ENCODE data around the gene PHC3. TPM values are rescaled to one million over a fixed set of nuclear protein-coding genes. Genes with fewer than 3 reads are reported as not detected.

The PHC3 gene
- total RNA-seq, 1 donor from 2014 or later = 105 TPM

- intact Hi-C loops (cut with micrococcal nuclease) = no loop called here
- H3K9me3 Mint-ChIP-seq = no peaks in the 10 kb centered on the region
- peaks cover 2% of the 10 kb centered on the region for H3K4me1 Mint-ChIP-seq
- ChIA-PET POLR2A (no interaction called here), CTCF (no interaction called here)
- peaks cover 67% of the 10 kb centered on the region for H3K36me3 Mint-ChIP-seq (ENCODE audit: low read depth)
- H3K4me3 Mint-ChIP-seq = no peak overlapping the region
- DNase-seq (no peak), ATAC-seq (ENCODE audit: low read depth) (no peak)
- no peak overlapping the region for H3K27ac Mint-ChIP-seq
- TF ChIP-seq CTCF (IDR thresholded peaks at IDR 0.05) = no peak
- no peaks in the 10 kb centered on the region for H3K27me3 Mint-ChIP-seq
Measured at GRCh38 chr3:170107941-170108340, 73.6 kb downstream of the PHC3 start.

DNA sequence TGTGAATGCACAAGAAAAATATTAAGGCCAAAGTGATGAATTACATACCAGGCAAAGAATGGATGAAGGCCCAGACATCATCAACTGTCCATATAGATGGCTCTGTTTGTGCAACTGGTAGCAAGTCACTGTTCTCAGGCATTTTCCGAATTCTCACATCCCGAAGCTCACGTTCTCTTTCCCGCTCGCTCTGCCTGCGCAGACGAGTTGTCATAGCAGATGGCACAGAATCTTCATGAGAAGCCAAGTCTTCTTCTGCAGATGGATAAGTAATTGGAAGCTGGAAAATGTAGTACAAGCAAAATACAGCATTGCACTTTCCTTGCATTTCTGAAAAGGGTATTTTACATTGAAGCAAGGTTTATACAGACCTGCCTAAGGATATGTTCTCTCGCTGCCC is 79.1 kb downstream of the PHC3 start:
- CTCF ChIA-PET = no interaction called here

DNA sequence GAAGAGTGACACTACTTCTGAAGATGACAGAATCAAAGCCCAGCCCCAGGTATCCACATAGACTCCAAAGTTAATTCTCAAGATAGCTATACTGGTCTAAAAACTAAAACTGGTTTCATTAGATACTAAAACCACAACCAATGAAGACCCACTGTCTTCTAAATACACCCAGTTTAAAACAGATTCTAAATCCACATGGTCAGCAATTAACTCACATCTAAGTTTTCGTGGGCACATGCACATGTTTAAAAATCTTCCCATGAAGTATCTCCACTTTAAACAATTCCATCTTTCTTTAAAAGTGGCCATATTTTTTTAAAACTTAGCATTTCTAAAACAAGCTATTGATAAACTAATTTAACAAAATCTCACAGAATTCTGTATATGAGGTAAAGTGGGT is 80.6 kb downstream of the PHC3 start:
- ChIA-PET CTCF (interaction anchor here (1.1 to 1.2 kb wide), 2 partner anchors 41 to 56 kb away, joined by 3 read pairs; no protein-coding TSS in a partner anchor), POLR2A (interaction anchor here (0.9 to 1.1 kb wide), 2 partner anchors 60 to 79 kb away, joined by 3 to 4 read pairs; no protein-coding TSS in a partner anchor)
- H3K36me3 Mint-ChIP-seq (ENCODE audit: low read depth) = peaks cover 78% of the 10 kb centered on the region
- ATAC-seq (ENCODE audit: low read depth) (no peak), DNase-seq (no peak)
- peak overlapping the region; percentile 30 for H3K27ac Mint-ChIP-seq
- intact Hi-C loops (cut with micrococcal nuclease) = no loop called here
- H3K27me3 Mint-ChIP-seq = no peaks in the 10 kb centered on the region
- H3K9me3 Mint-ChIP-seq = no peaks in the 10 kb centered on the region
- no peak for TF ChIP-seq CTCF (IDR thresholded peaks at IDR 0.05)
- H3K4me3 Mint-ChIP-seq = no peak overlapping the region
- peaks cover 9% of the 10 kb centered on the region for H3K4me1 Mint-ChIP-seq

More for the DNA sequence above, 79.1 kb downstream of the PHC3 start:
- no peak for TF ChIP-seq CTCF (IDR thresholded peaks at IDR 0.05)
- peaks cover 9% of the 10 kb centered on the region for H3K4me1 Mint-ChIP-seq
- peaks cover 77% of the 10 kb centered on the region for H3K36me3 Mint-ChIP-seq (ENCODE audit: low read depth)
- DNase-seq (no peak), ATAC-seq (ENCODE audit: low read depth) (no peak)
- POLR2A ChIA-PET = interaction anchor here (0.7 kb wide), 1 partner anchor 64 kb away, joined by 3 read pairs; the partner anchor contains the start of gene GPR160
- no peak overlapping the region for H3K27ac Mint-ChIP-seq
- H3K27me3 Mint-ChIP-seq = no peaks in the 10 kb centered on the region
- H3K4me3 Mint-ChIP-seq = no peak overlapping the region
- intact Hi-C loops (cut with micrococcal nuclease) = loop anchor here (2.0 kb wide), 1 partner anchor 18 kb away; no protein-coding TSS in a partner anchor
- no peaks in the 10 kb centered on the region for H3K9me3 Mint-ChIP-seq

DNA sequence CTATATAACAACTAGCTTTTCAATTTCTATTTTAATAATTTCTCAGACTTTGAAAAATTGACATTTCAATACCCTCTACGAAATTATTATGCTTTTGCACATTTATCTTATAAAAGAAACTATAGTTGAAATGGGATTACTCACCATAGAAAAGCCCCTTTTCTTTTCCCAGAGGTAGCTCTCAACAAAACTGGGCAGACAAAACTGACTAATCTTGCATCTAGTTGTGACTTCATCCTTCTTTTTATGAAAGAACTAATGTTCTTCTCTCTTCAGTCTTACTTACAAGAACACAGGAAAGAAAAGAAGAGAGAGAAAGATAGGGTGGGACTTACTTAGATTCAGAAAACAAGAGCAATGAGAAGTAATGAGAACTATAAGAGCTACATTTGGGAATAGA is 82.8 kb downstream of the PHC3 start:
- Mint-ChIP-seq H3K4me3 (no peak overlapping the region), H3K27ac (peak overlapping the region; percentile 43), H3K9me3 (no peaks in the 10 kb centered on the region), H3K4me1 (peaks cover 9% of the 10 kb centered on the region), H3K27me3 (no peaks in the 10 kb centered on the region), H3K36me3 (ENCODE audit: low read depth) (peaks cover 87% of the 10 kb centered on the region)
- intact Hi-C loops (cut with micrococcal nuclease) = loop anchor here (5.0 kb wide), 1 partner anchor 236 kb away; no protein-coding TSS in a partner anchor
- no peak for ATAC-seq (ENCODE audit: low read depth)
- CTCF ChIA-PET = interaction anchor here (1.2 to 1.5 kb wide), 2 partner anchors 19 to 81 kb away, joined by 3 read pairs; no protein-coding TSS in a partner anchor
- POLR2A ChIA-PET = interaction anchor here (1.3 to 1.4 kb wide), 2 partner anchors 44 to 54 kb away, joined by 3 to 5 read pairs; no protein-coding TSS in a partner anchor
- DNase-seq = no peak
- no peak for TF ChIP-seq CTCF (IDR thresholded peaks at IDR 0.05)

- ChIA-PET CTCF (no interaction called here), POLR2A (no interaction called here)
- H3K4me3 Mint-ChIP-seq = no peak overlapping the region
- no peaks in the 10 kb centered on the region for H3K9me3 Mint-ChIP-seq
- peaks cover 85% of the 10 kb centered on the region for H3K36me3 Mint-ChIP-seq (ENCODE audit: low read depth)
- no peak for TF ChIP-seq CTCF (IDR thresholded peaks at IDR 0.05)
- no peaks in the 10 kb centered on the region for H3K27me3 Mint-ChIP-seq
- no peak overlapping the region for H3K27ac Mint-ChIP-seq
- ATAC-seq (ENCODE audit: low read depth) (no peak), DNase-seq (no peak)
- intact Hi-C loops (cut with micrococcal nuclease) = loop anchor here (2.0 to 5.0 kb wide), 2 partner anchors 60 to 234 kb away; partner anchors contain the start of gene GPR160
- peaks cover 9% of the 10 kb centered on the region for H3K4me1 Mint-ChIP-seq
Measured at GRCh38 chr3:170096342-170096741, 85.2 kb downstream of the PHC3 start.

All from activated B cell treated with CpG ODN at 0.5 μM for 24 hours (primary cell).